ENCODE data around the gene STEAP4.

- no peak for TF ChIP-seq REST (IDR thresholded peaks at IDR 0.05; ENCODE audit: unreplicated experiment)
- TF ChIP-seq CTCF (conservative IDR thresholded peaks at IDR 0.05; ENCODE audit: low read depth in 2 of 2) = no peak
- TF ChIP-seq EZH2 (IDR thresholded peaks at IDR 0.05; ENCODE audit: low read depth, unreplicated experiment) = no peak
- TF ChIP-seq CREB1 (CRISPR knock-in tag; IDR thresholded peaks at IDR 0.05; ENCODE audit: low read depth) = no peak
- no peak for TF ChIP-seq POLR2AphosphoS5 (IDR thresholded peaks at IDR 0.05; ENCODE audit: low read depth)
- no peak for TF ChIP-seq ZNF114 (CRISPR knock-in tag; IDR thresholded peaks at IDR 0.05)
- TF ChIP-seq EZH2phosphoT487 (IDR thresholded peaks at IDR 0.05; ENCODE audit: unreplicated experiment) = no peak
- TF ChIP-seq ZNF331 (CRISPR knock-in tag; IDR thresholded peaks at IDR 0.05; ENCODE audit: low read depth) = no peak
- no peak for TF ChIP-seq ETS1 (IDR thresholded peaks at IDR 0.05)
- TF ChIP-seq NANOG (IDR thresholded peaks at IDR 0.05; ENCODE audit: borderline replicate concordance) = no peak
- no peak for TF ChIP-seq JUNB (IDR thresholded peaks at IDR 0.05; ENCODE audit: unreplicated experiment)
- TF ChIP-seq STAT1 (IDR thresholded peaks at IDR 0.05; ENCODE audit: unreplicated experiment) = no peak
These were observed 76.0 kb downstream of the STEAP4 start for GRCh38 chr7:88230646-88231045.

Measured in GM23338 (cell line).